Activated T-cell treated with anti-CD3 and anti-CD28 coated beads, Interleukin-2, amount 50 U/mL, for 4 hours (primary cell): ENCODE results near the gene SMIM41. TPM values are rescaled to one million over a fixed set of nuclear protein-coding genes. Genes with fewer than 3 reads are reported as not detected.

Source experiments
- ATAC-seq, 2 donors: fragments of 200-7000 bp; cut with Tn5 transposase; one replicate each; pipeline ENCODE4 v1.10.0; 2021
- DNase-seq: peaks from one replicate; pipeline ENCODE4 v3.0.0-alpha.2; 2020
- H3K27me3 Mint-ChIP-seq: one replicate; pipeline ENCODE4 v1.8.0; 2021; ENCODE audit warnings: low read depth, mixed read lengths
- H3K36me3 Mint-ChIP-seq: one replicate; pipeline ENCODE4 v1.8.0; 2022; ENCODE audit warnings: mixed read lengths; ENCODE audit not compliant: insufficient read depth
- H3K4me1 Mint-ChIP-seq: one replicate; pipeline ENCODE4 v1.8.0; 2021; ENCODE audit warnings: low read depth, mixed read lengths
- H3K4me3 Mint-ChIP-seq: one replicate; pipeline ENCODE4 v1.8.0; 2021; ENCODE audit warnings: mild to moderate bottlenecking, moderate library complexity, mixed read lengths
- H3K9me3 Mint-ChIP-seq: one replicate; pipeline ENCODE4 v1.8.0; 2021; ENCODE audit warnings: mixed read lengths
- total RNA-seq, 3 donors: library from RNA; stranded (reverse); gene quantifications; one replicate each; pipeline ENCODE4 v1.2.1, GENCODE V29; 2021

Gene SMIM41
- total RNA-seq, 3 donors from 2014 or later = not detected

- ATAC-seq (no peak), DNase-seq (no peak)
- Mint-ChIP-seq H3K27me3 (no peaks in the 10 kb centered on the region), H3K36me3 (no peaks in the 10 kb centered on the region), H3K4me1 (peaks cover 5% of the 10 kb centered on the region), H3K9me3 (no peaks in the 10 kb centered on the region), H3K4me3 (no peak overlapping the region)
These were observed 67.4 kb downstream of the SMIM41 start for GRCh38 chr12:52146822-52147366.

GRCh38 chr12:52147367-52147963 lies 68.0 kb downstream of the SMIM41 start:
- DNase-seq = no peak
- Mint-ChIP-seq H3K9me3 (no peaks in the 10 kb centered on the region), H3K4me1 (peaks cover 6% of the 10 kb centered on the region), H3K27me3 (no peaks in the 10 kb centered on the region), H3K4me3 (no peak overlapping the region), H3K36me3 (no peaks in the 10 kb centered on the region)
- no peak for ATAC-seq

GRCh38 chr12:52147964-52148463 lies 68.5 kb downstream of the SMIM41 start:
- H3K4me1 Mint-ChIP-seq = peaks cover 8% of the 10 kb centered on the region
- H3K27me3 Mint-ChIP-seq = no peaks in the 10 kb centered on the region
- DNase-seq (no peak), ATAC-seq (no peak)
- H3K9me3 Mint-ChIP-seq = no peaks in the 10 kb centered on the region
- H3K36me3 Mint-ChIP-seq = no peaks in the 10 kb centered on the region
- H3K4me3 Mint-ChIP-seq = no peak overlapping the region

DNA sequence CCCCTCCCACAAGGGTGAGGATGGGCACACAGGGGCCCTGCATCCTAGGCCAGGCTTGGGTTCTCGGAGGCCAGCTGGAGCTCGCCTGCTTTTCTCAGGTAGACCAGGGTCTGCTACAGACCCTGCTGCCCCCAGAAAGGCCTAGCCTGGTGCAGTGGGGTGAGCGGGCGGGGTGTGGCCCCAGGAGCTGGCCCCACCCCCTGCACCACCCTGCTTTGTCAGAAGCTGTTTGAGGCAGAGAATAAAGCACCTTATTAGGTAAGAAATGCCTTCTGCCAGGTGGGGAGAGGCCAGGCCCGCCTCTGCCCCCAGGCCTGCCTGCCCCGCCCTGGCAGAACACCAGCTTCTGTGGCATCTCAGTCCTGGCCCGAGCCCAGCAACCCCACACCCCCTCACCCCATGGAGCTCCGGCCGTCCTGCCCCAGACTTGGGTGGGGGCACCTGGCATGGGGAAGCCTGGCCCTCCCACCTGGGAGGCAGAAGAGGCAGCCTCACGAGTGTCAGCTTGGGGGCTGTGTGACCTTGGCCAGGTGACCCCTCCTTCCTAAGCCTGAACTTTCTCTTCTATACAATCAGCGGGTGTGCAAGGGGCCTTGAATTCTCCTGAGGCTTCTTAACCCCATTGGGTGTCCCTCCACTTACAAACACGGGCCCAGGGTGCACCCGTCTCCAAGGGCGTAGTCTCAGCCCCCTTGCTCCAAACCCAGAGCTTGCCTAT lies 69.1 kb downstream of the SMIM41 start:
- no peaks in the 10 kb centered on the region for H3K27me3 Mint-ChIP-seq
- no peak for DNase-seq
- no peak overlapping the region for H3K4me3 Mint-ChIP-seq
- H3K9me3 Mint-ChIP-seq = no peaks in the 10 kb centered on the region
- ATAC-seq = no peak
- H3K36me3 Mint-ChIP-seq = no peaks in the 10 kb centered on the region
- H3K4me1 Mint-ChIP-seq = peaks cover 8% of the 10 kb centered on the region

- Mint-ChIP-seq H3K9me3 (no peaks in the 10 kb centered on the region), H3K4me1 (peaks cover 12% of the 10 kb centered on the region), H3K36me3 (no peaks in the 10 kb centered on the region), H3K4me3 (no peak overlapping the region), H3K27me3 (no peaks in the 10 kb centered on the region)
- DNase-seq (no peak), ATAC-seq (no peak)
These were observed 69.7 kb downstream of the SMIM41 start for GRCh38 chr12:52149182-52149641.

- H3K36me3 Mint-ChIP-seq = no peaks in the 10 kb centered on the region
- H3K9me3 Mint-ChIP-seq = no peaks in the 10 kb centered on the region
- no peak for DNase-seq
- H3K27me3 Mint-ChIP-seq = no peaks in the 10 kb centered on the region
- peaks cover 13% of the 10 kb centered on the region for H3K4me1 Mint-ChIP-seq
- no peak for ATAC-seq
- H3K4me3 Mint-ChIP-seq = no peak overlapping the region
These were observed 70.2 kb downstream of the SMIM41 start for GRCh38 chr12:52149651-52150241.

DNA sequence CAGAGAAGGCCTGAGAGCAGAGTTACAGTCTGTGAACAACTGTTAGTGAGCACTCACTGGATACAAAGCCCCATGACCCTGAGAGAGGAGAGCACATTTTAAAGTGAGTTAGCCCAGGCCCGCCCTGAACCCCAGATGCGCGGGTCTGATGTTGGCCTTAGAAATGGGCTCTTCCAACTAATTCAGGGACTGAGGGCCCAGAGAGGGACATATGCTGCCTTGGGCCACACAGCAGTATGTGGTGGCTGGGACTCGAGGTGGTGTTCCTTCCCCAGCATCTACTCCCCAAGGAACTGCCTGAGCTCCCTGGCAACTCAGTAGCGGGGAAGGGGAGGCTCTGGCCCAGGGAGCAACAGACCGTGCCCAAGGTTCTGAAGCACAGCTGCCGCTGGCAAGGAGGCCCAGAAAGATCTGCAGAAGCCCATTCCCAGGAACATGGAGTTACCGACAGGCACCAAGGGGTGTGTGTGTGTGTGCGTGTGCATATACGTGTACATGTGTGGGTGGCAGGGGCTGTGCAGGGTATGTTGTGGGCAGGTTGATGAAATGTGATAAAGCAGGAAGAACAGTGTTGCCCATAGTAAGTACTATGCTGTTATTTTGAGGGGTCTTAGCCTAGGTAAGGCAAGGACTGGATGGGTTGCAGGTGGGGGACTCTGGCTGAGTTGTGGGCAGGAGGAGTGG lies 71.8 kb downstream of the SMIM41 start:
- H3K27me3 Mint-ChIP-seq = no peaks in the 10 kb centered on the region
- H3K36me3 Mint-ChIP-seq = no peaks in the 10 kb centered on the region
- H3K9me3 Mint-ChIP-seq = no peaks in the 10 kb centered on the region
- DNase-seq (no peak), ATAC-seq (no peak)
- H3K4me1 Mint-ChIP-seq = peaks cover 28% of the 10 kb centered on the region
- peak overlapping the region; percentile 65 for H3K4me3 Mint-ChIP-seq

- peak; percentile 64 for DNase-seq
- Mint-ChIP-seq H3K4me1 (peaks cover 36% of the 10 kb centered on the region), H3K36me3 (no peaks in the 10 kb centered on the region), H3K27me3 (no peaks in the 10 kb centered on the region), H3K9me3 (no peaks in the 10 kb centered on the region), H3K4me3 (peak overlapping the region; percentile 65)
- peak; percentile 86 to 87 for ATAC-seq
These were observed 72.6 kb downstream of the SMIM41 start for GRCh38 chr12:52151837-52152783.

GRCh38 chr12:52152905-52153317 lies 73.4 kb downstream of the SMIM41 start:
- DNase-seq (no peak), ATAC-seq (no peak)
- H3K36me3 Mint-ChIP-seq = no peaks in the 10 kb centered on the region
- H3K4me1 Mint-ChIP-seq = peaks cover 36% of the 10 kb centered on the region
- peak overlapping the region; percentile 26 for H3K4me3 Mint-ChIP-seq
- no peaks in the 10 kb centered on the region for H3K27me3 Mint-ChIP-seq
- H3K9me3 Mint-ChIP-seq = no peaks in the 10 kb centered on the region

GRCh38 chr12:52155048-52155868 lies 75.8 kb downstream of the SMIM41 start:
- Mint-ChIP-seq H3K9me3 (no peaks in the 10 kb centered on the region), H3K27me3 (no peaks in the 10 kb centered on the region), H3K4me3 (no peak overlapping the region), H3K4me1 (peaks cover 36% of the 10 kb centered on the region), H3K36me3 (no peaks in the 10 kb centered on the region)
- ATAC-seq (no peak), DNase-seq (no peak)

GRCh38 chr12:52156311-52156710 lies 76.8 kb downstream of the SMIM41 start:
- H3K9me3 Mint-ChIP-seq = no peaks in the 10 kb centered on the region
- H3K27me3 Mint-ChIP-seq = no peaks in the 10 kb centered on the region
- H3K36me3 Mint-ChIP-seq = no peaks in the 10 kb centered on the region
- no peak for DNase-seq
- H3K4me3 Mint-ChIP-seq = no peak overlapping the region
- no peak for ATAC-seq
- peaks cover 40% of the 10 kb centered on the region for H3K4me1 Mint-ChIP-seq

- Mint-ChIP-seq H3K4me1 (peaks cover 41% of the 10 kb centered on the region), H3K27me3 (no peaks in the 10 kb centered on the region), H3K4me3 (no peak overlapping the region), H3K9me3 (no peaks in the 10 kb centered on the region), H3K36me3 (no peaks in the 10 kb centered on the region)
- ATAC-seq (peak; percentile 41 to 64), DNase-seq (peak; percentile 66)
These were observed 77.5 kb downstream of the SMIM41 start for GRCh38 chr12:52156757-52157565.
